Astrocyte (in vitro differentiated cells and primary cell): Measurements from ENCODE around the gene BCAT1.

ENCODE experiments used
- EZH2 ChIP-seq: IDR thresholded peaks from 2 replicates; pipeline ENCODE4 v1.6.1; 2012; ENCODE audit warnings: mild to moderate bottlenecking, low read length, inconsistent platforms; ENCODE audit not compliant: insufficient read depth
- TF ChIP-seq, protein P1 (sequence below): IDR thresholded peaks from 2 replicates; pipeline ENCODE4 v1.5.1; 2011; ENCODE audit warnings: low read depth, mild to moderate bottlenecking, inconsistent platforms, low read length, moderate library complexity; ENCODE audit not compliant: insufficient read depth

DNA sequence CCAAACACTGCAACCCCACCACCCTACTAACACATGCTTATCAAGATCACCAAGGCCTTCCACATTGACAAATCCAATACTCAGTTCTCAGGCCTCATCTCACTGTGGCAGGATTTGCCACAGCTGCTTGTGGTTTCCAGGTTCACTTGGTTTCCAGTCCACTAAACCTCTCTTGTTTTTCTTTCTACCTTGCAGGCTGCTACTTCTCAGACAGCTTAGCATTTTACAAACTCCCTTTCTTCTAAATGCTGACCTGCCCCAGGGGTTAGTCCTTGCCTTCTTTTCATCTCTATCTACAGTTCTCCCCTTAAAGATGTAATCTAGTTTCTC, 84.1 kb downstream of the BCAT1 start:
- TF ChIP-seq, protein P1, sequence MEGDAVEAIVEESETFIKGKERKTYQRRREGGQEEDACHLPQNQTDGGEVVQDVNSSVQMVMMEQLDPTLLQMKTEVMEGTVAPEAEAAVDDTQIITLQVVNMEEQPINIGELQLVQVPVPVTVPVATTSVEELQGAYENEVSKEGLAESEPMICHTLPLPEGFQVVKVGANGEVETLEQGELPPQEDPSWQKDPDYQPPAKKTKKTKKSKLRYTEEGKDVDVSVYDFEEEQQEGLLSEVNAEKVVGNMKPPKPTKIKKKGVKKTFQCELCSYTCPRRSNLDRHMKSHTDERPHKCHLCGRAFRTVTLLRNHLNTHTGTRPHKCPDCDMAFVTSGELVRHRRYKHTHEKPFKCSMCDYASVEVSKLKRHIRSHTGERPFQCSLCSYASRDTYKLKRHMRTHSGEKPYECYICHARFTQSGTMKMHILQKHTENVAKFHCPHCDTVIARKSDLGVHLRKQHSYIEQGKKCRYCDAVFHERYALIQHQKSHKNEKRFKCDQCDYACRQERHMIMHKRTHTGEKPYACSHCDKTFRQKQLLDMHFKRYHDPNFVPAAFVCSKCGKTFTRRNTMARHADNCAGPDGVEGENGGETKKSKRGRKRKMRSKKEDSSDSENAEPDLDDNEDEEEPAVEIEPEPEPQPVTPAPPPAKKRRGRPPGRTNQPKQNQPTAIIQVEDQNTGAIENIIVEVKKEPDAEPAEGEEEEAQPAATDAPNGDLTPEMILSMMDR = no peak
- TF ChIP-seq EZH2 = no peak
